ENCODE results near the gene GHRHR.

GRCh38 chr7:30997316-30997715 lies 33.6 kb downstream of the GHRHR start:
- TF ChIP-seq EGR1 (IDR thresholded peaks at IDR 0.05; ENCODE audit: borderline replicate concordance in 1 of 2, low read depth in 2 of 2, low read length in 2 of 2): no peak
- TF ChIP-seq CTCF (IDR thresholded peaks at IDR 0.05 in 2 of 3, conservative IDR thresholded peaks at IDR 0.05 in 1 of 3; ENCODE audit: control insufficient read depth in 2 of 3, extremely low read depth in 1 of 3, insufficient read depth in 1 of 3, low read depth in 3 of 3, low read length in 3 of 3): no peak
- no peak for TF ChIP-seq POLR2AphosphoS5 (IDR thresholded peaks at IDR 0.05; ENCODE audit: low read length)

Measured in GM12878 (cell line).